Gastrocnemius medialis (tissue), 4 donors: ENCODE data around the gene ADGRV1.

ENCODE experiments used
- CTCF ChIP-seq, 5 experiments: fragments of 450-650 bp in 3 of 5; fragments of 200-600 bp in 2 of 5; sonication (generic) in 2 of 5; IDR thresholded peaks in 4 of 5; conservative IDR thresholded peaks in 1 of 5; 1 replicate in 4 of 5; 2 replicates in 1 of 5; pipeline ENCODE4 v1.5.1; 2016 to 2019; ENCODE audit warnings: antibody characterized with exemption in 5 of 5, mild to moderate bottlenecking in 3 of 5, moderate library complexity in 3 of 5
- POLR2A ChIP-seq, 2 donors: fragments of 450-650 bp; IDR thresholded peaks; one replicate each; pipeline ENCODE4 v1.6.1; 2017; ENCODE audit warnings: antibody characterized with exemption in 2 of 2, mild to moderate bottlenecking in 2 of 2, moderate library complexity in 2 of 2

- TF ChIP-seq CTCF (IDR thresholded peaks at IDR 0.05 in 4 of 5, conservative IDR thresholded peaks at IDR 0.05 in 1 of 5) (no peak), POLR2A (IDR thresholded peaks at IDR 0.05) (no peak)
Measured at GRCh38 chr5:90957906-90958305, 399.3 kb downstream of the ADGRV1 start.
